ENCODE measurements around the gene NMNAT2.
"Not testable (repeated sequence)": the region's sequence is repeated elsewhere in the genome, so short reads cannot be mapped to it uniquely, and the experiment has no call there.

NMNAT2 gene

GRCh38 chr1:183438060-183438459, 19.9 kb upstream of the NMNAT2 start:
- no peak for DNase-seq (ENCODE audit: low read depth)
- H3K4me3 ChIP-seq (ENCODE audit: low read depth, low read length) = no peak overlapping the region
- TF ChIP-seq CTCF (IDR thresholded peaks at IDR 0.05; ENCODE audit: control insufficient read depth, extremely low read depth, insufficient read depth) = no peak

GRCh38 chr1:183435497-183435896, 17.3 kb upstream of the NMNAT2 start:
- no peak for TF ChIP-seq CTCF (IDR thresholded peaks at IDR 0.05; ENCODE audit: control insufficient read depth, extremely low read depth, insufficient read depth)
- no peak for DNase-seq (ENCODE audit: low read depth)
- no peak overlapping the region for H3K4me3 ChIP-seq (ENCODE audit: low read depth, low read length)

GRCh38 chr1:183433703-183434102, 15.5 kb upstream of the NMNAT2 start:
- no peak for TF ChIP-seq CTCF (IDR thresholded peaks at IDR 0.05; ENCODE audit: control insufficient read depth, extremely low read depth, insufficient read depth)

GRCh38 chr1:183432548-183432875, 14.3 kb upstream of the NMNAT2 start:
- no peak overlapping the region for H3K4me3 ChIP-seq (ENCODE audit: low read depth, low read length)
- TF ChIP-seq CTCF (IDR thresholded peaks at IDR 0.05; ENCODE audit: control insufficient read depth, extremely low read depth, insufficient read depth) = no peak
- peak; percentile 56 for DNase-seq (ENCODE audit: low read depth)

More at GRCh38 chr1:183433703-183434102, 15.5 kb upstream of the NMNAT2 start:
- no peak for DNase-seq (ENCODE audit: low read depth)
- no peak overlapping the region for H3K4me3 ChIP-seq (ENCODE audit: low read depth, low read length)

- H3K4me3 ChIP-seq (ENCODE audit: low read depth, low read length) = no peak overlapping the region
- no peak for DNase-seq (ENCODE audit: low read depth)
- no peak for TF ChIP-seq CTCF (IDR thresholded peaks at IDR 0.05; ENCODE audit: control insufficient read depth, extremely low read depth, insufficient read depth)
Measured at GRCh38 chr1:183431840-183432547, 13.8 kb upstream of the NMNAT2 start.

GRCh38 chr1:183427591-183427990, 9.4 kb upstream of the NMNAT2 start:
- not testable (repeated sequence) for H3K4me3 ChIP-seq (ENCODE audit: low read depth, low read length); DNase-seq (ENCODE audit: low read depth)

GRCh38 chr1:183424691-183425090, 6.5 kb upstream of the NMNAT2 start:
- H3K4me3 ChIP-seq (ENCODE audit: low read depth, low read length) = no peak overlapping the region
- TF ChIP-seq CTCF (IDR thresholded peaks at IDR 0.05; ENCODE audit: control insufficient read depth, extremely low read depth, insufficient read depth) = no peak
- DNase-seq (ENCODE audit: low read depth) = no peak
